ENCODE results near the gene RAVER1. TPM values are rescaled to one million over a fixed set of nuclear protein-coding genes. Genes with fewer than 3 reads are reported as not detected.
A peak's percentile ranks its signal among the peaks of the same experiment; 100 is the strongest.

Gene RAVER1
- total and polyA plus RNA-seq, 2 of the 13 experiments (the other 11 are each of a cell fraction or from before 2014, with no cell fraction given) = 3.6 to 7.9 TPM

- TF ChIP-seq CENPT (CRISPR knock-in tag; IDR thresholded peaks at IDR 0.05; ENCODE audit: low read depth) (no peak), ZNF550 (CRISPR knock-in tag; IDR thresholded peaks at IDR 0.05; ENCODE audit: borderline replicate concordance) (no peak), MXD1 (CRISPR knock-in tag; IDR thresholded peaks at IDR 0.05) (peak; percentile 77), TBP (CRISPR knock-in tag; IDR thresholded peaks at IDR 0.05) (peak; percentile 64; the same call in 1 of the 2 replicates), FOXP1 (IDR thresholded peaks at IDR 0.05) (no peak), FOXP1 (CRISPR knock-in tag; IDR thresholded peaks at IDR 0.05) (no peak), RBM22 (optimal IDR thresholded peaks at IDR 0.05; ENCODE audit: low read length) (peak; percentile 20), ZNF589 (CRISPR knock-in tag; conservative IDR thresholded peaks at IDR 0.05) (no peak), KAT7 (CRISPR knock-in tag; IDR thresholded peaks at IDR 0.05; ENCODE audit: borderline replicate concordance) (no peak; the same call in 1 of the 2 replicates), MBD4 (IDR thresholded peaks at IDR 0.05; ENCODE audit: borderline replicate concordance, low read length) (no peak), ZBTB21 (CRISPR knock-in tag; IDR thresholded peaks at IDR 0.05) (no peak), NKX3-1 (CRISPR knock-in tag; IDR thresholded peaks at IDR 0.05) (no peak), ZNF580 (CRISPR knock-in tag; IDR thresholded peaks at IDR 0.05; ENCODE audit: borderline replicate concordance, low read depth) (no peak), TEAD2 (CRISPR knock-in tag; IDR thresholded peaks at IDR 0.05) (no peak), GPN1 (CRISPR knock-in tag; IDR thresholded peaks at IDR 0.05; ENCODE audit: borderline replicate concordance) (no peak), ZNF256 (CRISPR knock-in tag; conservative IDR thresholded peaks at IDR 0.05) (no peak), JARID2 (CRISPR knock-in tag; IDR thresholded peaks at IDR 0.05; ENCODE audit: insufficient replicate concordance) (no peak), PAXIP1 (CRISPR knock-in tag; conservative IDR thresholded peaks at IDR 0.05) (peak; percentile 16; the same call in 1 of the 2 replicates)
- TF ChIP-seq, protein P1, sequence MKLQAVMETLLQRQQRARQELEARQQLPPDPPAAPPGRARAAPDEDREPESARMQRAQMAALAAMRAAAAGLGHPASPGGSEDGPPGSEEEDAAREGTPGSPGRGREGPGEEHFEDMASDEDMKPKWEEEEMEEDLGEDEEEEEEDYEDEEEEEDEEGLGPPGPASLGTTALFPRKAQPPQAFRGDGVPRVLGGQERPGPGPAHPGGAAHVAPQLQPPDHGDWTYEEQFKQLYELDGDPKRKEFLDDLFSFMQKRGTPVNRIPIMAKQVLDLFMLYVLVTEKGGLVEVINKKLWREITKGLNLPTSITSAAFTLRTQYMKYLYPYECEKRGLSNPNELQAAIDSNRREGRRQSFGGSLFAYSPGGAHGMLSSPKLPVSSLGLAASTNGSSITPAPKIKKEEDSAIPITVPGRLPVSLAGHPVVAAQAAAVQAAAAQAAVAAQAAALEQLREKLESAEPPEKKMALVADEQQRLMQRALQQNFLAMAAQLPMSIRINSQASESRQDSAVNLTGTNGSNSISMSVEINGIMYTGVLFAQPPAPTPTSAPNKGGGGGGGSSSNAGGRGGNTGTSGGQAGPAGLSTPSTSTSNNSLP (IDR thresholded peaks at IDR 0.05; ENCODE audit: low read depth, low read length) = no peak
- TF ChIP-seq, protein P2, sequence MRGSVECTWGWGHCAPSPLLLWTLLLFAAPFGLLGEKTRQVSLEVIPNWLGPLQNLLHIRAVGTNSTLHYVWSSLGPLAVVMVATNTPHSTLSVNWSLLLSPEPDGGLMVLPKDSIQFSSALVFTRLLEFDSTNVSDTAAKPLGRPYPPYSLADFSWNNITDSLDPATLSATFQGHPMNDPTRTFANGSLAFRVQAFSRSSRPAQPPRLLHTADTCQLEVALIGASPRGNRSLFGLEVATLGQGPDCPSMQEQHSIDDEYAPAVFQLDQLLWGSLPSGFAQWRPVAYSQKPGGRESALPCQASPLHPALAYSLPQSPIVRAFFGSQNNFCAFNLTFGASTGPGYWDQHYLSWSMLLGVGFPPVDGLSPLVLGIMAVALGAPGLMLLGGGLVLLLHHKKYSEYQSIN (CRISPR knock-in tag; IDR thresholded peaks at IDR 0.05; ENCODE audit: borderline replicate concordance) = no peak
- TF ChIP-seq, protein P3, sequence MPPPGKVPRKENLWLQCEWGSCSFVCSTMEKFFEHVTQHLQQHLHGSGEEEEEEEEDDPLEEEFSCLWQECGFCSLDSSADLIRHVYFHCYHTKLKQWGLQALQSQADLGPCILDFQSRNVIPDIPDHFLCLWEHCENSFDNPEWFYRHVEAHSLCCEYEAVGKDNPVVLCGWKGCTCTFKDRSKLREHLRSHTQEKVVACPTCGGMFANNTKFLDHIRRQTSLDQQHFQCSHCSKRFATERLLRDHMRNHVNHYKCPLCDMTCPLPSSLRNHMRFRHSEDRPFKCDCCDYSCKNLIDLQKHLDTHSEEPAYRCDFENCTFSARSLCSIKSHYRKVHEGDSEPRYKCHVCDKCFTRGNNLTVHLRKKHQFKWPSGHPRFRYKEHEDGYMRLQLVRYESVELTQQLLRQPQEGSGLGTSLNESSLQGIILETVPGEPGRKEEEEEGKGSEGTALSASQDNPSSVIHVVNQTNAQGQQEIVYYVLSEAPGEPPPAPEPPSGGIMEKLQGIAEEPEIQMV (CRISPR knock-in tag; IDR thresholded peaks at IDR 0.05; ENCODE audit: low read depth) = no peak
Measured at GRCh38 chr19:10334588-10335351, 1.4 kb upstream of the RAVER1 start (continued).

Data from HepG2 (cell line).